Loucy (cell line): Measurements from ENCODE around the gene TP53I11.

Source experiments
- H2AFZ ChIP-seq: fragments of 200-600 bp; sonication (generic); 2 replicates; pipeline ENCODE4 v1.6.0; 2016; ENCODE audit warnings: antibody characterized with exemption, mild to moderate bottlenecking, low read length, moderate library complexity
- H3F3A ChIP-seq: fragments of 200-600 bp; 2 replicates; pipeline ENCODE4 v1.6.0; 2016; ENCODE audit warnings: antibody characterized with exemption, low read depth, mild to moderate bottlenecking
- H3K27me3 ChIP-seq: fragments of 200-600 bp; sonication (generic); 2 replicates; pipeline ENCODE4 v1.6.1; 2014; ENCODE audit warnings: low read length, mild to moderate bottlenecking; ENCODE audit not compliant: insufficient read depth, poor library complexity, severe bottlenecking
- H3K36me3 ChIP-seq: fragments of 200-600 bp; sonication (generic); 2 replicates; pipeline ENCODE4 v1.6.1; 2016; ENCODE audit warnings: low read length; ENCODE audit not compliant: insufficient read depth
- H3K4me1 ChIP-seq: fragments of 200-600 bp; sonication (generic); 2 replicates; pipeline ENCODE4 v1.5.1; 2014; ENCODE audit warnings: low read length, mild to moderate bottlenecking; ENCODE audit not compliant: insufficient read depth, poor library complexity, severe bottlenecking
- H3K4me2 ChIP-seq: fragments of 200-600 bp; sonication (generic); 2 replicates; pipeline ENCODE4 v1.6.0; 2014; ENCODE audit warnings: antibody characterized with exemption, low read length, low read depth, mild to moderate bottlenecking; ENCODE audit not compliant: poor library complexity, severe bottlenecking
- H3K4me3 ChIP-seq: fragments of 200-600 bp; sonication (generic); 2 replicates; pipeline ENCODE4 v1.5.1; 2014; ENCODE audit warnings: low read length, mild to moderate bottlenecking, mixed read lengths; ENCODE audit not compliant: poor library complexity, severe bottlenecking
- H3K79me2 ChIP-seq: fragments of 200-600 bp; sonication (generic); 2 replicates; pipeline ENCODE4 v1.6.1; 2014; ENCODE audit warnings: low read length; ENCODE audit not compliant: insufficient read depth
- H3K9ac ChIP-seq: fragments of 200-600 bp; sonication (generic); 2 replicates; pipeline ENCODE4 v1.6.0; 2014; ENCODE audit warnings: mild to moderate bottlenecking, low read depth, low read length, moderate library complexity; ENCODE audit not compliant: poor library complexity, severe bottlenecking
- H3K9me2 ChIP-seq: fragments of 200-600 bp; sonication (generic); replicated peaks from 2 replicates; pipeline ENCODE4 v1.6.1; 2016; ENCODE audit warnings: low read depth, low read length, mixed read lengths
- H3K9me3 ChIP-seq: fragments of 200-600 bp; sonication (generic); 2 replicates; pipeline ENCODE4 v1.6.1; 2014; ENCODE audit warnings: mild to moderate bottlenecking, antibody characterized with exemption, low read length, low read depth; ENCODE audit not compliant: insufficient read depth
- H4K20me1 ChIP-seq: fragments of 200-600 bp; sonication (generic); 2 replicates; pipeline ENCODE4 v1.6.0; 2014; ENCODE audit warnings: antibody characterized with exemption, low read length, mild to moderate bottlenecking; ENCODE audit not compliant: insufficient read depth, poor library complexity, severe bottlenecking
- EZH2phosphoT487 ChIP-seq: fragments of 200-600 bp; IDR thresholded peaks from 2 replicates; pipeline ENCODE4 v1.6.1; 2018; ENCODE audit warnings: antibody characterized with exemption, mild to moderate bottlenecking, moderate library complexity, borderline replicate concordance
- TF ChIP-seq, protein P1 (sequence below): fragments of 200-600 bp; sonication (generic); conservative IDR thresholded peaks from 2 replicates; pipeline ENCODE4 v1.5.1; 2014; ENCODE audit warnings: mild to moderate bottlenecking, antibody characterized with exemption, low read length

TP53I11 gene

DNA sequence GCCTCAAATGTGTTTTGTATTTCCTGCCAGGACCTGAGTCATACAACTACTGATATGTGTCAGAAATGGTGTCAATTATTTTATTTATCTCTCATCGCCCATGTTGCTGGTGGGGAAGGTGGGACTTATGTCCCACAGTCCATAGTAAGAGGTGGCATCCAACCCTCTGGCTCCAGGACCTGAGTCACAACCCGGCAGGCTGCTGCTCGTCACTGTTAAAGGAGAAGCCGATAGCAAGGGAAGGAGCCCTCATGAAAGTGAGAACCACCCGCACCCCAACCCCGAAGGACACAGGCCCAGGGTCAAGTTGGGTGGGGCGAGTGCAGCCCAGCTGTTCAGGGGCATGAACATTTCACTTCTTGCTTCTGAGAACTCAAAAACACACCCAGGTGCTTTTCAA lies 33.1 kb upstream of the TP53I11 start:
- H3K9ac ChIP-seq, result no peak overlapping the region
- no peaks in the 10 kb centered on the region for H4K20me1 ChIP-seq
- H3K4me1 ChIP-seq, result peaks cover 31% of the 10 kb centered on the region
- no peaks in the 10 kb centered on the region for H3K9me3 ChIP-seq
- no peaks in the 10 kb centered on the region for H3K36me3 ChIP-seq
- H3K27me3 ChIP-seq, result no peaks in the 10 kb centered on the region
- no peak overlapping the region for H3K4me3 ChIP-seq
- H3F3A ChIP-seq, result no peaks in the 10 kb centered on the region
- H2AFZ ChIP-seq, result no peak overlapping the region
- TF ChIP-seq, protein P1, sequence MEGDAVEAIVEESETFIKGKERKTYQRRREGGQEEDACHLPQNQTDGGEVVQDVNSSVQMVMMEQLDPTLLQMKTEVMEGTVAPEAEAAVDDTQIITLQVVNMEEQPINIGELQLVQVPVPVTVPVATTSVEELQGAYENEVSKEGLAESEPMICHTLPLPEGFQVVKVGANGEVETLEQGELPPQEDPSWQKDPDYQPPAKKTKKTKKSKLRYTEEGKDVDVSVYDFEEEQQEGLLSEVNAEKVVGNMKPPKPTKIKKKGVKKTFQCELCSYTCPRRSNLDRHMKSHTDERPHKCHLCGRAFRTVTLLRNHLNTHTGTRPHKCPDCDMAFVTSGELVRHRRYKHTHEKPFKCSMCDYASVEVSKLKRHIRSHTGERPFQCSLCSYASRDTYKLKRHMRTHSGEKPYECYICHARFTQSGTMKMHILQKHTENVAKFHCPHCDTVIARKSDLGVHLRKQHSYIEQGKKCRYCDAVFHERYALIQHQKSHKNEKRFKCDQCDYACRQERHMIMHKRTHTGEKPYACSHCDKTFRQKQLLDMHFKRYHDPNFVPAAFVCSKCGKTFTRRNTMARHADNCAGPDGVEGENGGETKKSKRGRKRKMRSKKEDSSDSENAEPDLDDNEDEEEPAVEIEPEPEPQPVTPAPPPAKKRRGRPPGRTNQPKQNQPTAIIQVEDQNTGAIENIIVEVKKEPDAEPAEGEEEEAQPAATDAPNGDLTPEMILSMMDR, result no peak
- TF ChIP-seq EZH2phosphoT487, result no peak
- no peaks in the 10 kb centered on the region for H3K9me2 ChIP-seq
- H3K4me2 ChIP-seq, result no peak overlapping the region
- H3K79me2 ChIP-seq, result no peaks in the 10 kb centered on the region

DNA sequence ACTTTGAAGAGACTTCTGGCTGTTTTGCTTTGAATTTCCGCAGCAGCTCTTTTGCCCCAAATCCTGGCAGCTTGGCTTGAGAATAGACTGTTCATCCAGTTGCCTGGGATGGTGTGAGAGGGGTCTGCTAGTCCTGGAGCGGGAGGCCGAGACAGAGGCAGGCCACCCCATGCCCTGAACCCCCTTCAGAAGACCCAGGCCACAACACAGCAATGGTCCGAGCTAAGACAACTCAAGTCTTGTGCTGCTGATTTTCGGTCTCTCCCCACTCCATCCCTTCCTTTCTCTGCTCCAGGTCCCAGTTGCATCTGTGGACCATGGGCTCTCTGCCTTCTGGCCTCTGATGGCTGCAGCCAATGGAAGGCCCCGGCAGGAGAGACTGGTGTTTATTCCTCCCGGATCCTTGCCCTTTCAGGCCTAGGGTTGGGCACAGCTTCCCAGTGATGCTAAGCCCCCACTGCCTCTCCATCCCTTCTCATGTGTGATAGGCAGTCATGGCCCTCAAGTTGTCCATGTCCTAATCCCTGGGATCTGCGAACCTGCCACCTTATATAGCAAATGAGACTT lies 31.9 kb upstream of the TP53I11 start:
- Histone ChIP-seq H3K9me3 (no peaks in the 10 kb centered on the region), H3K9ac (no peak overlapping the region), H3K79me2 (no peaks in the 10 kb centered on the region), H4K20me1 (no peaks in the 10 kb centered on the region), H3K27me3 (no peaks in the 10 kb centered on the region), H3K4me3 (no peak overlapping the region), H3K4me2 (no peak overlapping the region), H3K9me2 (no peaks in the 10 kb centered on the region), H2AFZ (no peak overlapping the region), H3F3A (no peaks in the 10 kb centered on the region), H3K4me1 (peaks cover 43% of the 10 kb centered on the region), H3K36me3 (no peaks in the 10 kb centered on the region)
- TF ChIP-seq EZH2phosphoT487, result no peak
- TF ChIP-seq, protein P1, result no peak

DNA sequence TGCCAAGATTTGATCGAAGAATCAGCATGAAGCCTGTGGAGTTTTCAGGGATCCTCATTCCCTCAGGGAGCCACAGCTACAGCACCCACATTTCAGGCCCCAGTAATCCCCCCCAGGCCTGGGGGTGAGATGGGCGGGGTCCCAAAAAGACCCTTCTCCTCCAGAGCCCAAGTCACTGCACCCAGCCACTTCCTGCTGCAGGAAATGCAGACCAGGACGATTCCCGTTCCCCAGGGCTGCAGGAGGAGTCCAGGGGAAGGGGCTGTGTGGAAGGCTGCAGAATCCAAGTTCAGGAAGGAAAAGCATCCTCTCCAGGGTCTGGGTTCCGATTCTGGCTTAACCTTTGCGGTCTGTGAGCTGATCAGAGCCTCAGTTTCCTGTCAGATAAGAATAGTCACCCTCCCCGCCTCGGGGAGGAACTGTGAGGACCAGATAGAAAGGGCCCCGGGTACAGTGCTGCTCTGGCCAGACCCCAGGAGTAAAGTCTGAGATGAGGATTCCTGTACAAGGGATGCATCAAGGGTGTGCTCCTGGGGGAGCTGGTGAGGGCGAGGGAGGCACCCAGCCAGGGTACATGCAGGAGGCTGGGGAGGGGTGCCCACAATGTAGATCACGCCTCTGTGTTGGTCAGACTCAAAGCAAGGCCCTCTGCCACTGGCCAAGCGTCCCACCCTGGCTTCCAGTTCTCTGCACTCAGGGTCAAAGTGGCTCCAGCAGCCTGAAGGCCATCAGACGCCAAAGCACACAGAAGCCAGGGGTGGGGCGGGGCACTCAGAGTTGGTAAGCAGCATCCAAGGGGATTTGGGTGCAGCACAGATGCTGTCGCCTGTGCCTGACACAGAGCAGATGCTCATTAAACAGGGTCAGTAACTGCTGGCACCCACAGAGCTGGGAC lies 30.1 kb upstream of the TP53I11 start:
- H3K79me2 ChIP-seq, result no peaks in the 10 kb centered on the region
- peaks cover 54% of the 10 kb centered on the region for H3K4me1 ChIP-seq
- H3K27me3 ChIP-seq, result no peaks in the 10 kb centered on the region
- H2AFZ ChIP-seq, result no peak overlapping the region
- no peak overlapping the region for H3K9ac ChIP-seq
- H3K9me2 ChIP-seq, result no peaks in the 10 kb centered on the region
- H3K36me3 ChIP-seq, result no peaks in the 10 kb centered on the region
- no peak overlapping the region for H3K4me2 ChIP-seq
- H4K20me1 ChIP-seq, result no peaks in the 10 kb centered on the region
- H3F3A ChIP-seq, result no peaks in the 10 kb centered on the region
- TF ChIP-seq, protein P1, result no peak
- no peak for TF ChIP-seq EZH2phosphoT487
- H3K9me3 ChIP-seq, result no peaks in the 10 kb centered on the region
- H3K4me3 ChIP-seq, result no peak overlapping the region
